HCT116 (cell line): ENCODE results near the gene DNAJC9. TPM values are rescaled to one million over a fixed set of nuclear protein-coding genes. Genes with fewer than 3 reads are reported as not detected.

Experiments
- ATAC-seq: fragments of 200-7000 bp; cut with Tn5 transposase; 2 replicates; pipeline ENCODE4 v1.9.1; 2020; ENCODE audit warnings: mild to moderate bottlenecking, moderate library complexity
- BruUV-seq: library from RNA; stranded (reverse); fragments of 400-500 nt; replicated peaks from 2 replicates; lab custom pipeline; 2021; lab: Mats Ljungman, UMichigan
- CTCF ChIA-PET: fragments of 300-600 bp; sonication (Branson Sonifier 250); formaldehyde crosslinking; loops from one replicate; lab custom pipeline; 2021; ENCODE audit warnings: antibody characterized with exemption; lab: Charles Lee
- POLR2A ChIA-PET: fragments of 300-600, 350-600 bp; sonication (Branson Sonifier 250); formaldehyde crosslinking; loops from one replicate; lab custom pipeline; 2021; ENCODE audit warnings: antibody characterized with exemption; lab: Charles Lee
- RAD21 ChIA-PET, 2 experiments: fragments of 300-600 bp; sonication (Branson Sonifier 250); formaldehyde crosslinking; loops; one replicate each; lab custom pipeline; 2023; ENCODE audit warnings: low total read pairs in 2 of 2; ENCODE audit not compliant: uncharacterized antibody in 2 of 2, unreplicated experiment in 2 of 2, low non-redundant PET in 1 of 2; lab: Charles Lee
- DNase-seq: peaks from one replicate; pipeline ENCODE4 v3.0.0-alpha.2; 2010; ENCODE audit warnings: low read depth, low spot score
- H2AFZ ChIP-seq: fragments of 200-600 bp; shearing (Covaris generic), sonication (generic); 2 replicates; pipeline ENCODE4 v1.6.1; 2017; ENCODE audit warnings: low read depth, mixed run types, mixed read lengths, antibody characterized with exemption, low read length; ENCODE audit not compliant: poor library complexity, severe bottlenecking
- H3K27ac ChIP-seq: 2 replicates; pipeline ENCODE4 v1.5.1; 2012; ENCODE audit warnings: low read depth, low read length
- H3K27me3 ChIP-seq: fragments of 200-600 bp; sonication (generic); 2 replicates; pipeline ENCODE4 v1.6.1; 2016; ENCODE audit warnings: mixed run types, low read length, mixed read lengths; ENCODE audit not compliant: insufficient read depth
- H3K36me3 ChIP-seq, 2 experiments: fragments of 200-500 bp in 1 of 2; fragments of 200-600 bp in 1 of 2; sonication (Bioruptor generic) in 1 of 2; sonication (generic) in 1 of 2; 2 replicates each; pipeline versions ENCODE4 v1.5.1 to v1.6.1; 2014 to 2016; ENCODE audit warnings: low read length in 2 of 2, inconsistent platforms in 1 of 2, mixed read lengths in 1 of 2, mixed run types in 1 of 2; ENCODE audit not compliant: insufficient read depth in 2 of 2, control insufficient read depth in 1 of 2
- H3K4me1 ChIP-seq, 2 experiments: fragments of 200-600 bp in 1 of 2; sonication (generic) in 1 of 2; 2 replicates each; pipeline versions ENCODE4 v1.5.1 to v1.6.1; 2012 to 2017; ENCODE audit warnings: low read length in 2 of 2, inconsistent platforms in 1 of 2, mild to moderate bottlenecking in 1 of 2, mixed read lengths in 1 of 2, mixed run types in 1 of 2, moderate library complexity in 1 of 2; ENCODE audit not compliant: insufficient read depth in 2 of 2, control insufficient read depth in 1 of 2
- H3K4me2 ChIP-seq: fragments of 200-600 bp; sonication (generic); 2 replicates; pipeline ENCODE4 v1.6.1; 2017; ENCODE audit warnings: mixed run types, low read length, mixed read lengths
- H3K4me3 ChIP-seq, 2 experiments: fragments of 200-600 bp in 1 of 2; sonication (generic) in 1 of 2; replicated peaks in 1 of 2; 2 replicates each; pipeline ENCODE4 v1.5.1; 2011 to 2016; ENCODE audit warnings: low read length in 2 of 2, control low read depth in 1 of 2, low read depth in 1 of 2, mild to moderate bottlenecking in 1 of 2, mixed read lengths in 1 of 2, mixed run types in 1 of 2
- H3K79me2 ChIP-seq: fragments of 200-600 bp; sonication (generic); 2 replicates; pipeline ENCODE4 v1.6.1; 2017; ENCODE audit warnings: mild to moderate bottlenecking, mixed run types, low read length, moderate library complexity, mixed read lengths; ENCODE audit not compliant: insufficient read depth
- H3K9ac ChIP-seq: fragments of 200-600 bp; sonication (generic); 2 replicates; pipeline ENCODE4 v1.6.1; 2016; ENCODE audit warnings: low read length, mixed read lengths
- H3K9me2 ChIP-seq: fragments of 200-600 bp; sonication (generic), shearing (Covaris generic); 2 replicates; pipeline ENCODE4 v1.6.1; 2017; ENCODE audit warnings: mixed run types, mild to moderate bottlenecking, moderate library complexity; ENCODE audit not compliant: insufficient read depth
- H3K9me3 ChIP-seq, 2 experiments: fragments of 200-500 bp in 1 of 2; fragments of 200-600 bp in 1 of 2; sonication (Bioruptor generic) in 1 of 2; sonication (generic) in 1 of 2; 2 replicates each; pipeline ENCODE4 v1.6.1; 2014 to 2017; ENCODE audit warnings: low read length in 2 of 2, mixed read lengths in 2 of 2, inconsistent platforms in 1 of 2, low read depth in 1 of 2, mild to moderate bottlenecking in 1 of 2, mixed run types in 1 of 2, moderate library complexity in 1 of 2; ENCODE audit not compliant: control insufficient read depth in 1 of 2, insufficient read depth in 1 of 2
- H4K20me1 ChIP-seq: fragments of 200-600 bp; sonication (generic), shearing (Covaris generic); 2 replicates; pipeline ENCODE4 v1.6.1; 2017; ENCODE audit warnings: mixed run types, mild to moderate bottlenecking, moderate library complexity; ENCODE audit not compliant: insufficient read depth
- ATF3 ChIP-seq: IDR thresholded peaks from 2 replicates; pipeline ENCODE4 v1.6.1; 2012
- CBX3 ChIP-seq: IDR thresholded peaks from 2 replicates; pipeline ENCODE4 v1.6.1; 2012; ENCODE audit warnings: low read depth
- EGR1 ChIP-seq: IDR thresholded peaks from 2 replicates; pipeline ENCODE4 v1.6.1; 2012; ENCODE audit warnings: low read depth
- ELF1 ChIP-seq: IDR thresholded peaks from 2 replicates; pipeline ENCODE4 v1.6.1; 2012; ENCODE audit warnings: low read depth, borderline replicate concordance
- EZH2 ChIP-seq: fragments of 200-600 bp; sonication (generic); IDR thresholded peaks from 2 replicates; pipeline ENCODE4 v1.6.1; 2017; ENCODE audit warnings: antibody characterized with exemption, mixed run types
- EZH2phosphoT487 ChIP-seq: fragments of 200-600 bp; IDR thresholded peaks from 2 replicates; pipeline ENCODE4 v1.6.1; 2018; ENCODE audit warnings: antibody characterized with exemption, borderline replicate concordance
- FOSL1 ChIP-seq: IDR thresholded peaks from 2 replicates; pipeline ENCODE4 v1.6.1; 2012; ENCODE audit warnings: low read depth
- JUND ChIP-seq: IDR thresholded peaks from 2 replicates; pipeline ENCODE4 v1.6.1; 2012
- POLR2A ChIP-seq: IDR thresholded peaks from 2 replicates; pipeline ENCODE4 v1.7.0; 2011; ENCODE audit warnings: borderline replicate concordance; ENCODE audit not compliant: insufficient read depth, insufficient read length; ENCODE audit errors: extremely low read depth
- RAD21 ChIP-seq: IDR thresholded peaks from 2 replicates; pipeline ENCODE4 v1.6.1; 2012; ENCODE audit warnings: low read depth, mild to moderate bottlenecking
- SIN3A ChIP-seq: IDR thresholded peaks from 2 replicates; pipeline ENCODE4 v1.6.1; 2012; ENCODE audit warnings: low read depth
- SP1 ChIP-seq: IDR thresholded peaks from 2 replicates; pipeline ENCODE4 v1.6.1; 2012; ENCODE audit warnings: low read depth
- SRF ChIP-seq: IDR thresholded peaks from 2 replicates; pipeline ENCODE4 v1.6.1; 2012; ENCODE audit warnings: low read depth
- TCF7L2 ChIP-seq: IDR thresholded peaks from 2 replicates; pipeline ENCODE4 v1.7.0; 2011; ENCODE audit warnings: borderline replicate concordance, inconsistent platforms; ENCODE audit not compliant: insufficient read depth, insufficient read length; ENCODE audit errors: extremely low read depth
- YY1 ChIP-seq: IDR thresholded peaks from 2 replicates; pipeline ENCODE4 v1.6.1; 2011; ENCODE audit warnings: low read length, low read depth, moderate library complexity, mild to moderate bottlenecking; ENCODE audit not compliant: insufficient replicate concordance; ENCODE audit errors: extremely low read depth
- ZNF274 ChIP-seq: fragments of 200-500 bp; sonication (Bioruptor generic); IDR thresholded peaks from 2 replicates; pipeline ENCODE4 v1.6.1; 2014; ENCODE audit warnings: mild to moderate bottlenecking, low read depth, low read length, inconsistent platforms
- intact Hi-C: fragments of 100-400 bp; cut with micrococcal nuclease; formaldehyde crosslinking; loops from 2 replicates; pipeline ENCODE4 v1.10.0; 2022
- total RNA-seq: library from RNA; stranded (reverse); gene quantifications from one replicate; pipeline ENCODE4 v1.2.1, GENCODE V29; 2021; ENCODE audit not compliant: unreplicated experiment
- TF ChIP-seq, protein P1 (sequence below): IDR thresholded peaks from 2 replicates; pipeline ENCODE4 v1.6.1; 2012

The DNAJC9 gene
- total RNA-seq, 1 experiment from 2014 or later, result 40.3 TPM

GRCh38 chr10:73289958-73290357 lies 42.9 kb upstream of the DNAJC9 start:
- CTCF ChIA-PET, result no interaction called here
- no peak overlapping the region for H3K4me3 ChIP-seq
- no peaks in the 10 kb centered on the region for H3K79me2 ChIP-seq
- no peak overlapping the region for H2AFZ ChIP-seq
- RAD21 ChIA-PET, result no interaction called here
- intact Hi-C loops, result no loop called here
- no peaks in the 10 kb centered on the region for H3K27me3 ChIP-seq
- H3K4me2 ChIP-seq, result no peak overlapping the region
- no peaks in the 10 kb centered on the region for H3K9me2 ChIP-seq
- DNase-seq, result no peak
- H3K36me3 ChIP-seq, result 0 out of 4 replicates have a peak, but pooled peaks cover 0 to 5% of the 10 kb centered on the region in 2 experiments
- H3K9ac ChIP-seq, result no peak overlapping the region
- POLR2A ChIA-PET, result interaction anchor here (0.7 kb wide), 1 partner anchor 8 kb away, joined by 3 read pairs; no protein-coding TSS in a partner anchor
- no peaks in the 10 kb centered on the region for H3K4me1 ChIP-seq
- no peak for TF ChIP-seq SP1
- no peak for TF ChIP-seq SIN3A
- TF ChIP-seq SRF, result no peak
- no peak for TF ChIP-seq EZH2phosphoT487
- no peak for TF ChIP-seq YY1
- TF ChIP-seq TCF7L2, result no peak
- TF ChIP-seq ATF3, result no peak
- TF ChIP-seq ZNF274, result no peak
- no peak for TF ChIP-seq EZH2
- TF ChIP-seq, protein P1, sequence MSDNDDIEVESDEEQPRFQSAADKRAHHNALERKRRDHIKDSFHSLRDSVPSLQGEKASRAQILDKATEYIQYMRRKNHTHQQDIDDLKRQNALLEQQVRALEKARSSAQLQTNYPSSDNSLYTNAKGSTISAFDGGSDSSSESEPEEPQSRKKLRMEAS, result no peak
- TF ChIP-seq FOSL1, result no peak
- no peak for TF ChIP-seq CBX3
- no peak for TF ChIP-seq JUND
- no peak for TF ChIP-seq ELF1
- no peak for TF ChIP-seq RAD21
- TF ChIP-seq POLR2A, result no peak
- TF ChIP-seq EGR1, result no peak
- H4K20me1 ChIP-seq, result no peaks in the 10 kb centered on the region
- no TSS peak for BruUV-seq
- no peak overlapping the region for H3K27ac ChIP-seq
- no peak for ATAC-seq
- no peaks in the 10 kb centered on the region for H3K9me3 ChIP-seq
